NCI-H128 (cell line): Measurements from ENCODE around the gene PRPF39.
A peak's percentile ranks its signal among the peaks of the same experiment; 100 is the strongest.
"Not testable (repeated sequence)": the region's sequence is repeated elsewhere in the genome, so short reads cannot be mapped to it uniquely, and the experiment has no call there.

Experiments
- DNase-seq: peaks from one replicate; lab custom pipeline; 2025; ENCODE audit not compliant: unreplicated experiment; lab: John Stamatoyannopoulos, UW

The PRPF39 gene

DNA sequence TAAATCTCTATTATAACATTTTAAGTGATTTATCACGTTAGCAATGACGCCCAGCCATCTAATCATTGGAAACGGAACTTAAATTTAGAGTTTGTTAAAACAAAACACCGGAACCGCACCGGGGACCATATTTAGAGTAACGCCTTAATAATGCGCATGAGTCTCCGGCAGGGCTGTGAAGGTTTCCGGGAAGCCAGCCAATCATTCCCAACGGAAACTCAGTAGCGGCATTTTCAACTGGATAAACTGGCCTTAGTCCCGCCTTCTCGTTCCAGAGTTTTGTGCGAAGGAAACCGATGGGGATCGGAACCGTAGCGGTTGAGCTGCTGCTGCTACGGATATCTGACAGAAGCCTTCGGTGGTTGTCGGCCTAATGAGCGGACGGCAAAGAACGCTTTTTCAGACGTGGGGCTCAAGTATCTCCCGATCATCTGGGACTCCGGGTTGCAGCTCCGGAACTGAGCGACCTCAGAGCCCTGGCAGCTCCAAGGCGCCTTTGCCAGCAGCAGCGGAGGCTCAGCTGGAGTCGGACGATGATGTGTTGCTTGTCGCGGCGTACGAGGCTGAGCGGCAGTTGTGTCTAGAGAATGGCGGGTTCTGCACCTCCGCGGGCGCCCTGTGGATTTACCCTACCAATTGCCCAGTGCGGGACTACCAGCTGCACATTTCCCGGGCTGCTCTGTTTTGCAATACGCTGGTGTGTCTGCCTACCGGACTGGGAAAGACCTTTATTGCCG lies 51.9 kb downstream of the PRPF39 start, which contains the start of gene FANCM:
Gene FANCM (plus strand): TSS at position 272 of the 737 bp plus-strand sequence. CDS start 102 bp downstream, at position 374.
- DNase-seq: peak; percentile 96

- DNase-seq: no peak
These were observed 52.5 kb downstream of the PRPF39 start for GRCh38 chr14:45136399-45136798.

- no peak for DNase-seq
These were observed 56.8 kb downstream of the PRPF39 start for GRCh38 chr14:45140661-45141187.

GRCh38 chr14:45142083-45142482 lies 58.2 kb downstream of the PRPF39 start:
- not testable (repeated sequence) for DNase-seq

- DNase-seq: no peak
These were observed 60.7 kb downstream of the PRPF39 start for GRCh38 chr14:45144658-45145057.

DNA sequence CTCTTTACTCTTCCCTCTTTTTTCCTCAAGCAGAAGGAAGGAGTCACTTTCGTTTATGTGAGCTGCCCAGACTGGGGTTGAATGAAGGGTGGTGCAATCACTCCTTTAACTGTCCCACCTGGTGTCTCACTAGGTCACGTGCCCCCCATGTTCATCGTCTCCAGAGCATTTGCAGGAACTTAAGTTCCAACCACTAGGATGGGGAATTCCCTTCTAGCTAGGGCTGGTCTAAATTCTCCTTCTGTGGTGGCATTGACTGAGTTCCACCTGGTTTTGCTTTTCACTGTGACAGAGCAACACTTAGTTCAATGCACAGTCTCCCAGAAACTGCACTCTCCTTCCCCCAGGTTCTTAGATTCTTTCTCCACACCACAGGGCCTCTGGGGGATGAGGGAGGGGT lies 61.3 kb downstream of the PRPF39 start:
- DNase-seq: no peak

GRCh38 chr14:45149602-45150001 lies 65.7 kb downstream of the PRPF39 start:
- no peak for DNase-seq

- DNase-seq: no peak
These were observed 66.5 kb downstream of the PRPF39 start for GRCh38 chr14:45150386-45150890.

DNA sequence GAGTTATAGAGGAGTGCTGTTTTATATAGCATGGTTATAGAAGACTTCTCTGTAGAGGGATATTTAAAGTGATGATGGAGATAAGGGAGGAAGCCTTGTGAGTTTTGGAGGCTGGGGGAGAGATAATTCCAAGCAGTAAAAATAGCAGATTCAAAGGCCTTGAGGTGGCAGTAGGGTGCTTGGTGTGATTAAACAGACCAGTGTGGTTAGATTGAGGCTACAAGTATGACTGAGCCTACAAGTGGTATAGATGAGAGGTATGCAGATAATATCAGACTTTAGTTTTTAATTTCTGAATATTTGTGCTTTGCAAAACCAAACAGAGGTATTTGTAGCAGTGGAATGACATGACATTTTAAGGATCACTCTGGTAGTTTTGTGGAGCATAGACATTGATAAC lies 72.2 kb downstream of the PRPF39 start:
- no peak for DNase-seq
